NCI-H524 treated with DMSO at 0.1 percent for 48 hours (cell line): ENCODE data around the gene WDR37.

ENCODE experiments used
- DNase-seq: peaks from one replicate; lab custom pipeline; 2025; lab: John Stamatoyannopoulos, UW

WDR37 gene

GRCh38 chr10:1169981-1170866, 114.0 kb downstream of the WDR37 start:
- DNase-seq, result no peak

GRCh38 chr10:1170867-1171180, 114.6 kb downstream of the WDR37 start:
- no peak for DNase-seq

- DNase-seq, result no peak
These were observed 115.0 kb downstream of the WDR37 start for GRCh38 chr10:1171182-1171581.

GRCh38 chr10:1171586-1171985, 115.4 kb downstream of the WDR37 start:
- no peak for DNase-seq

GRCh38 chr10:1172256-1172984, 116.2 kb downstream of the WDR37 start:
- no peak for DNase-seq

- no peak for DNase-seq
These were observed 116.9 kb downstream of the WDR37 start for GRCh38 chr10:1173091-1173490.

- DNase-seq, result no peak
These were observed 117.8 kb downstream of the WDR37 start for GRCh38 chr10:1174022-1174421.

GRCh38 chr10:1175956-1176565, 119.9 kb downstream of the WDR37 start:
- no peak for DNase-seq

GRCh38 chr10:1177936-1178335, 121.8 kb downstream of the WDR37 start:
- no peak for DNase-seq

- no peak for DNase-seq
These were observed 122.3 kb downstream of the WDR37 start for GRCh38 chr10:1178506-1178905.

- no peak for DNase-seq
These were observed 123.3 kb downstream of the WDR37 start for GRCh38 chr10:1179346-1180070.

- DNase-seq, result no peak
These were observed 124.0 kb downstream of the WDR37 start for GRCh38 chr10:1180071-1180730.

- DNase-seq, result no peak
These were observed 124.7 kb downstream of the WDR37 start for GRCh38 chr10:1180836-1181235.
